NCI-H226 (cell line): ENCODE measurements around the gene MRTFA.
"Not testable (repeated sequence)": the region's sequence is repeated elsewhere in the genome, so short reads cannot be mapped to it uniquely, and the experiment has no call there.

Source experiments
- DNase-seq: peaks from one replicate; pipeline ENCODE4 v3.0.0-alpha.2; 2015

MRTFA gene

DNA sequence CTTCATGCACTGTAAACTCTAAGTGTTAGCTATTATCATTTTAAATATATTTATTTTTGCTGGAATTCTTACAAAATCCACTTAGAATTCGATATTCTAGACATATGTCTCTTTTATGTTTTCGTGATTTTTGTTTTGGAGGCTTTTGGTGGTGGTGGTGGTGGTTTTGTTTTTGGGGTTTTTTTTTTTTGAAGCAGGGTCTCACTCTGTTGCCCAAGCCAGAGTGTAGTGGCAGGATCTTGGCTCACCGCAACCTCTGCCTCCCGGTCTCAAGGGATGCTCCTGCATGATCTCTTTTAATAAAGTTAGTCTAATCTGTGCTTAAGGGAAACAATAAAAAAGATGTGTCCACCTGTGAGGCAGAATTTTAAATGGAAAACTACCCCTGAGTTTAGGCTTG is 117.7 kb downstream of the MRTFA start:
- no peak for DNase-seq

DNA sequence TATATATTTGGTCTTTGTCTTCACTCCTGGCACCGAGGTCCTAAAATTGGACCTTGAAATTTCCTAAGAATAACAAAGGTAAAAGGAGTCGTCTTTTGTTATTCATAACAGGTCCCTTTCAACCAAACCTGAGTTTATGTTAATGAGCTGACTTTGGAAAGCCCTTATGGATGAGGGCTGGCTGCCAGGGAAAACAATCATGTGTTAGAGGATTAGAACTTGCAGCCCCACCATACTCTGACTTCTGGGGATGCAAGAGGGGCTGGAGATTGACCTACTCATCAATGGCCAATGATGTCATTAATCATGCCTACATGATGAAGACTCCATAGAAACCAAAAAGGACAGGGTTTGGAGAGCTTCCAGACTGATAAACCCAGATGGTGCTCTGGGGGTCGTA is 118.9 kb downstream of the MRTFA start:
- DNase-seq = no peak

GRCh38 chr22:40516416-40516815 is 120.1 kb downstream of the MRTFA start:
- DNase-seq = no peak

DNA sequence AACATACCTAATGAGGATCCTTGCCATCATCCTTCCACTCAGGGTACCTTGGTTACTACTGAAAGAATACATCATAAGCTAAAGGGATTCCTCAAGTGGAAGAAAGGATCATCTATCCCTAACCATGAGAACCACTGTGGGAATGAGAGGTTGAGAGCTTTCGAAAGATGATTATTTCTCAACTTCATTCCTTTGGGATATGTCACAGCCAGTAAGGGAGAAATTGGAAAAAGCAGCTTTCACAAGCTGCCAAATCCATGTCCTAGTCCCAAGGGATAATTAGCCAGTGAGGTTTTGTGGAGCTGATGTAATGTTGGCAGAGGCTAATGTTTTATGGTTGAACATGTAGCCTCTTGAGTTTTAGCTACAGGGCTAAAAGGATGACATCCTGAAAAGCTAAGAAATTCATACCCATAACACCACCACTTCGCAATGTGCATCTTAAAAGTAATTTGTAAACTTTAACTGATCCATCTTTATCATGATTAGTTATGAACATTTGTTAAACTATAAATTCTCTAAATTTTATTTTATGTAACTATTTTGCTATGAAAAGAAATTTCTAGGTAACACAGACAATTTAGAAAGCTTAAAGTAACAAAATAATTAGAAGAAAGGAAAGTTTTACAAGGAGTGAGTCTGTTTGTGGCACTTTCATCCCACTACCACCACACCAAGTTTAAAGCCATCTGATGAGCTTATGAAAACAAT is 123.9 kb downstream of the MRTFA start:
- peak; percentile 91 for DNase-seq

DNA sequence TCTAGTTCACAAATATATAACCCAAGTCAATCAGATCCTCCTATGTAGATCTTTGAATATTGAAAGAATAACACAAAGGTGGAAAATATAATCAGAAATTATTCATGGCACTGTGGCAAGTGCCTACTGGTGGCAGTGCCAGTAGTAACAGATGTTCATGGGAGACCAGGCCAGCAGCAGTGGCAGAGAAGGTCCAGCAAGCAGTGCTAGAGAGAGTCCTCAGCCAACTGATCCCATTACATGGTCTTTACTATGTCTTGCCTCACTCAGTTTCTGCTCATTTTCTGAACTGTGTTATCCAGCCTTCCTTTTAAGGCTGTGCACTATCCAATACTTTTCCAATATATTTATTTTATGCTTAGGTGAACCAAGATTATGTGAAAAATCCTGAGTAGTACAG is 124.9 kb downstream of the MRTFA start:
- DNase-seq = no peak

DNA sequence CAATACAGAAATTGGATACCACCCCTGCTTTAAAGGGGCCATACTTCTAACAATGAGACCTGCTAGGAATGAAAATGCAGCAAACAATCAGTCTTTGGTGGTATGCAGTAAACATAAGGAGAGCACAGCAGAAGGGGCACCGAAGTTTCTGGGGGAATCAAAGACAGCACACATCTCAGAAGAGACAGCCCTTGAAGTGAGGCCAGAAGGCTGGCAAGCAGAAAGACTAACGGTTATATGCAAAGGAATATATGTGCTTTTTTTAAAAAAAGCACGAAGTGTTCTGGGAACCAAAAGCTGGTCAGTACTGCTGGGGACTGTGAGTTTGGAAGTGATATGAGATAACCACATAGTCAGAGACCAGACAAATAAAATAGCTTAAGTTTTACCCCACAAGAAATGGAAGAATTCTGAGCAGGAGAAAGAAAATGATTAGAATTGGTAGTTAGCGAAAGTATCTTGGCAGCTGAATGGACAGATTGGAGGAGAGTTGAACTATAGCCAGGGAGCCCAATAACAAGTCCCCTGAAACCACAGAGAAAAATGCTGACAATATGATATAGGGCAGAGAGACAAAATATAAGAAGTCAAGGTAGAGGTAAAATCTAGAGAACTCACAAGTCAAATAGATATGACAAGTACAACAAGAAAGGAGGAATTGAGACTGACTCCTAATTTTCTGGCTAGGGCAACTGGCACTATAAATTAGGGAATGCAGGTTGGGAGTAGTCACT is 125.7 kb downstream of the MRTFA start:
- DNase-seq = no peak

DNA sequence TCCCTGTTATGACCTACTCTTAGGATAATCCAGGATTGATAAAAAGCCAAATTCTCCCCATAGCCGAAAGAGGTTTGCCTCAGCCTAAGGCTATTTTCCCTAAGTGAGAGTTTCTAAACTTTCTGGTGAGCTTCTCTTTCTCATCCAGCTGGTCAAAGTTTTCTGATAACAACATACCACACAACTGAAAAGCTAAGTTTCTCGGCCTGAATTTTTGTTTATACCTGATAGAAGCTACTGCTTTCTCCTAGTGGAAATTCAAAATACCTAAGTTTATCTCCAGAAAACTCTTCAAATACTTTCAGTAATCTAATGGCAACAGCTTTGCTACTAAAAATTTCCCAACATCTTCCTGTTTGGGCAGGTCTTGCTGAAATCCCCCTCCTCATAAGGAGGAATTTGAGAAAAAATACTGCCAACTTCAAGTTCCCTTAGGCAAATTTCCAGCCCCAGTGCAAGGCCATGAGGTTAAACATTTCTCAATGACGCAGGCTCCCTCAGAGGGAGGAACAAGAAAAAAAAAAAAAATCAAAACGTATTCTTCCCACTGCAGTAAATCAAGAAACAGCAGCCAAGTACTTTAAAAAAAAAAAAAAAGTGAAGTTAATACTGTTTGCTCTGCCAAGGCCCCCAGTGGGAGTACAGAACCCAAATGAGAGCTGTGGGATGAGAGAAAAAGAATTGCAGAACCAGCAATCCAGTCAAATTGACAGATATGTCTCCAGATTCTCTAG is 127.0 kb downstream of the MRTFA start:
- DNase-seq = peak; percentile 78

DNA sequence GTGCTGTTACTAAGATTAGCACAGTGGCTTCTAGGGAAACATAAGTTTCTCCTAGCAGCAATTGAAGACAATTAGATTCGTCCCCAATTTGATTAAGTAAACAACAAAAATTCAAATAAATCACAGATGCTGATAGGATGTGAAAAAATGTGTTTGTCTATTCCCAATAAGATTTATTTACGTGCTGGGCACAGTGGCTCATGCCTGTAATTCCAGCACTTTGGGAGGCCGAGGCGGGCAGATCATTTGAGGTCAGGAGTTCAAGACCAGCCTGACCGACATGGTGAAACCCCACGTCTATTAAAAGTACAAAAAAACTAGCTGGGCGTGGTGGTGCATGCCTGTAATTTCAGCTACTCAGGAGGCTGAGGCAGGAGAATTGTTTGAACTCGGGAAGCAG is 128.5 kb downstream of the MRTFA start:
- DNase-seq = peak; percentile 26

- DNase-seq = no peak
These were observed 129.0 kb downstream of the MRTFA start for GRCh38 chr22:40507491-40507890.

- no peak for DNase-seq
These were observed 129.8 kb downstream of the MRTFA start for GRCh38 chr22:40506762-40507161.

- no peak for DNase-seq
These were observed 132.0 kb downstream of the MRTFA start for GRCh38 chr22:40504285-40505249.

- DNase-seq = no peak
These were observed 133.6 kb downstream of the MRTFA start for GRCh38 chr22:40502919-40503318.

DNA sequence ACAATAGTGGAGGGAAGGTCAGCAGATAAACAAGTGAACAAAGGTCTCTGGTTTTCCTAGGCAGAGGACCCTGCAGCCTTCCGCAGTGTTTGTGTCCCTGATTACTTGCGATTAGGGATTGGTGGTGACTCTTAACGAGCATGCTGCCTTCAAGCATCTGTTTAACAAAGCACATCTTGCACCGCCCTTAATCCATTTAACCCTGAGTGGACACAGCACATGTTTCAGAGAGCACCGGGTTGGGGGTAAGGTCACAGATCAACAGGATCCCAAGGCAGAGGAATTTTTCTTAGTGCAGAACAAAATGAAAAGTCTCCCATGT is 136.1 kb downstream of the MRTFA start:
- DNase-seq = not testable (repeated sequence)

DNA sequence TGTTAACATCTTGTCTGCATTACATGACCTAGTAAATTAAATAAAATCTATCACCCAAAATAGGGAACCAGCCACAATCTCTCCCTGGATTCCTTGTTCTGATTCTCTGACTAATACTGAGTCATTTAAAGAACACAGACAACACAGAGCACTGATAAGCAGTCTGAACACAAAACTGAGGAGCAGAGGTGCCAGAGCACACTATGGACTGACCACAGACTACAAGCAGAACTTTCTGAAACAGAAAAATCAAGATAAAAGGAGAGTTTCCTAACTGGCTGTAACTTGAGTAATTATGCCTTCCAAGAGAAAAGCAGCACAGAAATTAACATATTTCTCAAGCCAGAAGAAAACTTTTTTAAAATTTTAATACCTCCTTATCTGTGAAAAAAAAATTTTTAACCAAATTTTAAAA is 137.3 kb downstream of the MRTFA start:
- peak; percentile 82 for DNase-seq

GRCh38 chr22:40498420-40499208 is 137.9 kb downstream of the MRTFA start:
- peak; percentile 89 for DNase-seq

- DNase-seq = no peak
These were observed 143.1 kb downstream of the MRTFA start for GRCh38 chr22:40493441-40493840.

- DNase-seq = no peak
These were observed 144.4 kb downstream of the MRTFA start for GRCh38 chr22:40491990-40492631.

DNA sequence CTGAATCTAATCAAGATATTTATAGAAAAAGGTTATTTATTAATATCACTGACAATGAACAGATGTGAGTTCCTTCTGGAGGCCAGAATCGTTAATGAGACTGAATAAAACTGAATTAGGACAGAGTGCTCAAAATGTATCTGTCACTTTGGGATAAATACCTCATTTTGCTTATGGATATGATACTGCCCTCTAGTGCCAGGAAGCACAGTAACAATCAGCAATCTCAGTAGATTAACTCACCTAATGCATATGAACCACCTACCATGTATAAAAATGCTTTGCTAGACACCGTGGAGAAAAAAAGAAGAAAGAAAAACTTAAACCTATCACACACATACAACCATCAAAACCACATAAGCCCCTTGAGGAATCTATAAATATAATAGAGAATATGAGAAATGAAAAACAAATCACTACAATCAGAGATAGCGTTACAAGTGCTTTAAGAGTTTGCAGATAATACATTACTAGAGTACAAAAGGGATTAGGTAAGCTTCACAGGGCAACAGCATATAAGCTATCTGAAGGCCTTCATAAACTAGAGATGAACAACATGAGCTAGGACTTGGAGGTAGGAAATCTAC is 148.8 kb downstream of the MRTFA start:
- DNase-seq = no peak

DNA sequence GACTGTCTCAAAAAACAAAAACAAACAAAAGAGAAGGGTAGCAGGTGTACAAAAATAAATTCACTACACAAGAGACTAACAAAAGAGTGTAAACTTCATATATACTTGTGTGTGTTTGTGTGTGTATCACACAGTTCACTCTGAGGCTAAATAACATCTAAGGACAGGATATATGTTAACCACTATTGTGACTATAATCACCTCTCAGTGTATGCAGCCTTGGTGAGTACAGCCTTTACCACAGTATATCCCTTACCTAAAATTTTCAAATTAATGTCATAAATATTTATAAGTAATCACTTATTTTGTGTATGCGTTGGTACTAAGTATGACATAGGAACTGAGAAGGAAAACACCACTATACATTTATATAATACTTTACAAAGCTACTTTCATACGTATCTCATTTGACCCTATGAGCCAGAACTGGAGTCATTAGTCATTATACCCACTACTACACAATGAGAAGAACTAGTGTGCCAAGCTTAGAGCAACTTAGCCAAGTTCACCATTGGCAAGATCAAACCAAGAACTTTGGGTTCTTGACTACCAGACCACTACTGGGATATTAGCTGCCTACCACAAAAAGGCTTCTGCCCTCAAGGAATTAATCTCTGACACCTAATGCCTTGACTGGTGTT is 149.4 kb downstream of the MRTFA start:
- no peak for DNase-seq
